ENCODE data around the gene NKX2-8.

- no peak for TF ChIP-seq POLR2A (IDR thresholded peaks at IDR 0.05)
- TF ChIP-seq, protein P1, sequence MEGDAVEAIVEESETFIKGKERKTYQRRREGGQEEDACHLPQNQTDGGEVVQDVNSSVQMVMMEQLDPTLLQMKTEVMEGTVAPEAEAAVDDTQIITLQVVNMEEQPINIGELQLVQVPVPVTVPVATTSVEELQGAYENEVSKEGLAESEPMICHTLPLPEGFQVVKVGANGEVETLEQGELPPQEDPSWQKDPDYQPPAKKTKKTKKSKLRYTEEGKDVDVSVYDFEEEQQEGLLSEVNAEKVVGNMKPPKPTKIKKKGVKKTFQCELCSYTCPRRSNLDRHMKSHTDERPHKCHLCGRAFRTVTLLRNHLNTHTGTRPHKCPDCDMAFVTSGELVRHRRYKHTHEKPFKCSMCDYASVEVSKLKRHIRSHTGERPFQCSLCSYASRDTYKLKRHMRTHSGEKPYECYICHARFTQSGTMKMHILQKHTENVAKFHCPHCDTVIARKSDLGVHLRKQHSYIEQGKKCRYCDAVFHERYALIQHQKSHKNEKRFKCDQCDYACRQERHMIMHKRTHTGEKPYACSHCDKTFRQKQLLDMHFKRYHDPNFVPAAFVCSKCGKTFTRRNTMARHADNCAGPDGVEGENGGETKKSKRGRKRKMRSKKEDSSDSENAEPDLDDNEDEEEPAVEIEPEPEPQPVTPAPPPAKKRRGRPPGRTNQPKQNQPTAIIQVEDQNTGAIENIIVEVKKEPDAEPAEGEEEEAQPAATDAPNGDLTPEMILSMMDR (IDR thresholded peaks at IDR 0.05) = no peak
Measured at GRCh38 chr14:36580141-36580855, 2.1 kb downstream of the NKX2-8 start.
